H9 (cell line): ENCODE results near the gene RWDD2A. TPM values are rescaled to one million over a fixed set of nuclear protein-coding genes. Genes with fewer than 3 reads are reported as not detected.

Experiments
- DNase-seq: peaks from one replicate; pipeline ENCODE4 v3.0.0-alpha.2; 2017
- H2AFZ ChIP-seq: one replicate; pipeline ENCODE4 v1.6.1; 2013; ENCODE audit warnings: mild to moderate bottlenecking, low read length, control low read depth, moderate library complexity
- H2AK5ac ChIP-seq: 2 replicates; pipeline ENCODE4 v1.6.1; 2013; ENCODE audit warnings: low read length, control low read depth, mixed read lengths; ENCODE audit not compliant: insufficient read length
- H2BK120ac ChIP-seq: one replicate; pipeline ENCODE4 v1.6.1; 2013; ENCODE audit warnings: low read depth, mild to moderate bottlenecking, low read length, control low read depth, inconsistent platforms; ENCODE audit not compliant: poor library complexity, severe bottlenecking
- H2BK12ac ChIP-seq: 2 replicates; pipeline ENCODE4 v1.6.1; 2013; ENCODE audit warnings: low read length, control low read depth, mixed read lengths, low read depth; ENCODE audit not compliant: insufficient read length
- H2BK15ac ChIP-seq: 2 replicates; pipeline ENCODE4 v1.6.1; 2013; ENCODE audit warnings: low read depth, low read length, control low read depth
- H2BK20ac ChIP-seq: one replicate; pipeline ENCODE4 v1.6.1; 2013; ENCODE audit warnings: low read depth, mild to moderate bottlenecking, low read length, control low read depth, inconsistent platforms; ENCODE audit not compliant: poor library complexity, severe bottlenecking
- H2BK5ac ChIP-seq: 2 replicates; pipeline ENCODE4 v1.6.1; 2013; ENCODE audit warnings: low read length, control low read depth, mixed read lengths; ENCODE audit not compliant: insufficient read length
- H3K14ac ChIP-seq: 2 replicates; pipeline ENCODE4 v1.6.1; 2013; ENCODE audit warnings: low read length, control low read depth; ENCODE audit not compliant: insufficient read depth
- H3K18ac ChIP-seq: 2 replicates; pipeline ENCODE4 v1.6.1; 2013; ENCODE audit warnings: low read depth, mild to moderate bottlenecking, mixed read lengths, low read length, control low read depth; ENCODE audit not compliant: insufficient read length
- H3K23ac ChIP-seq: 2 replicates; pipeline ENCODE4 v1.6.1; 2013; ENCODE audit warnings: low read length, control low read depth, mixed read lengths, low read depth; ENCODE audit not compliant: insufficient read length
- H3K23me2 ChIP-seq: 2 replicates; pipeline ENCODE4 v1.6.1; 2013; ENCODE audit warnings: low read depth, mild to moderate bottlenecking, mixed read lengths, low read length, control low read depth; ENCODE audit not compliant: insufficient read length, poor library complexity, severe bottlenecking
- H3K27ac ChIP-seq: 2 replicates; pipeline ENCODE4 v1.5.1; 2013; ENCODE audit warnings: low read length, control low read depth, mixed read lengths, low read depth; ENCODE audit not compliant: insufficient read length
- H3K27me3 ChIP-seq: 2 replicates; pipeline ENCODE4 v1.6.1; 2013; ENCODE audit warnings: low read length, control low read depth, inconsistent platforms; ENCODE audit not compliant: insufficient read depth
- H3K4ac ChIP-seq: 2 replicates; pipeline ENCODE4 v1.6.1; 2013; ENCODE audit warnings: low read depth, mild to moderate bottlenecking, control low read depth, inconsistent platforms, low read length, moderate library complexity
- H3K4me1 ChIP-seq: 2 replicates; pipeline ENCODE4 v1.6.1; 2013; ENCODE audit warnings: low read length, control low read depth, inconsistent platforms; ENCODE audit not compliant: insufficient read depth
- H3K4me2 ChIP-seq: 2 replicates; pipeline ENCODE4 v1.6.1; 2013; ENCODE audit warnings: low read length, control low read depth, mixed read lengths; ENCODE audit not compliant: insufficient read length, insufficient read depth
- H3K56ac ChIP-seq: 2 replicates; pipeline ENCODE4 v1.6.1; 2013; ENCODE audit warnings: low read depth, mild to moderate bottlenecking, mixed read lengths, low read length, control low read depth; ENCODE audit not compliant: insufficient read length
- H3K79me1 ChIP-seq: 2 replicates; pipeline ENCODE4 v1.6.1; 2013; ENCODE audit warnings: low read depth, mild to moderate bottlenecking, moderate library complexity, low read length, control low read depth, inconsistent platforms; ENCODE audit not compliant: insufficient read depth, poor library complexity, severe bottlenecking
- H3K79me2 ChIP-seq: 2 replicates; pipeline ENCODE4 v1.6.1; 2013; ENCODE audit warnings: low read length, control low read depth, inconsistent platforms; ENCODE audit not compliant: insufficient read depth
- H3K9ac ChIP-seq: 2 replicates; pipeline ENCODE4 v1.6.1; 2013; ENCODE audit warnings: low read length, control low read depth, mixed read lengths; ENCODE audit not compliant: insufficient read length; ENCODE audit errors: extremely low read depth
- H3K9me3 ChIP-seq: one replicate; pipeline ENCODE4 v1.6.1; 2013; ENCODE audit warnings: low read depth, low read length, inconsistent platforms; ENCODE audit not compliant: control insufficient read depth
- H3T11ph ChIP-seq: one replicate; pipeline ENCODE4 v1.6.1; 2013; ENCODE audit warnings: mild to moderate bottlenecking, low read length, control low read depth, inconsistent platforms
- H4K20me1 ChIP-seq: one replicate; pipeline ENCODE4 v1.6.1; 2013; ENCODE audit not compliant: control insufficient read depth, insufficient read length, insufficient read depth
- H4K5ac ChIP-seq: 2 replicates; pipeline ENCODE4 v1.6.1; 2013; ENCODE audit warnings: low read depth, mild to moderate bottlenecking, mixed read lengths, low read length, control low read depth; ENCODE audit not compliant: insufficient read length
- H4K8ac ChIP-seq: replicated peaks from 2 replicates; pipeline ENCODE4 v1.6.1; 2013; ENCODE audit warnings: low read length, control low read depth, mixed read lengths, low read depth; ENCODE audit not compliant: insufficient read length
- H4K91ac ChIP-seq: 2 replicates; pipeline ENCODE4 v1.6.1; 2013; ENCODE audit warnings: low read depth, mild to moderate bottlenecking, moderate library complexity, mixed read lengths, low read length, control low read depth; ENCODE audit not compliant: insufficient read length
- H3K27ac Mint-ChIP-seq, 3 experiments: 2 replicates in 2 of 3; 3 replicates in 1 of 3; pipeline ENCODE4 v1.8.0; 2020 to 2021; ENCODE audit warnings: mixed read lengths in 3 of 3, mild to moderate bottlenecking in 1 of 3, moderate library complexity in 1 of 3
- H3K27me3 Mint-ChIP-seq: 2 replicates; pipeline ENCODE4 v1.8.0; 2021; ENCODE audit warnings: low read depth, mild to moderate bottlenecking, moderate library complexity, mixed read lengths
- H3K36me3 Mint-ChIP-seq, 3 experiments: 2 replicates in 2 of 3; 3 replicates in 1 of 3; pipeline ENCODE4 v1.8.0; 2020 to 2021; ENCODE audit warnings: low read depth in 3 of 3, mixed read lengths in 3 of 3; ENCODE audit not compliant: insufficient read depth in 1 of 3
- H3K4me1 Mint-ChIP-seq, 2 experiments: 2 replicates each; pipeline ENCODE4 v1.8.0; 2020; ENCODE audit warnings: mixed read lengths in 2 of 2
- H3K4me3 Mint-ChIP-seq, 2 experiments: 2 replicates in 1 of 2; 3 replicates in 1 of 2; pipeline ENCODE4 v1.8.0; 2020 to 2021; ENCODE audit warnings: mild to moderate bottlenecking in 2 of 2, mixed read lengths in 2 of 2, moderate library complexity in 1 of 2
- H3K9me3 Mint-ChIP-seq, 2 experiments: 2 replicates in 1 of 2; 3 replicates in 1 of 2; pipeline ENCODE4 v1.8.0; 2020; ENCODE audit warnings: mild to moderate bottlenecking in 2 of 2, mixed read lengths in 2 of 2, moderate library complexity in 1 of 2
- CTCF ChIP-seq: fragments of 200-600 bp; sonication (generic); conservative IDR thresholded peaks from 3 replicates; pipeline ENCODE4 v1.8.0; 2021; ENCODE audit warnings: antibody characterized with exemption, mild to moderate bottlenecking
- WGBS: extraction: QIAGEN DNeasy Blood & Tissue Kit; methylation state at CpG from one replicate; pipeline ENCODE4 v1.1.7; 2013; ENCODE audit warnings: missing lambda C conversion rate, low lambda C conversion rate, mixed read lengths; ENCODE audit not compliant: insufficient read length; ENCODE audit errors: extremely low coverage; 5-methylcytosine and 5-hydroxymethylcytosine counted together
- total RNA-seq: library from RNA; stranded (reverse); gene quantifications from 2 replicates; pipeline ENCODE4 v1.2.1, GENCODE V29; 2021

RWDD2A gene
- total RNA-seq, 1 experiment from 2014 or later, result 3.2 TPM

- Histone ChIP-seq H4K20me1 (no peaks in the 10 kb centered on the region), H3K79me1 (no peaks in the 10 kb centered on the region), H3K27me3 (no peaks in the 10 kb centered on the region; the same call in 1 of the 2 replicates), H3K14ac (no peak overlapping the region), H2BK20ac (no peak overlapping the region), H2BK5ac (no peak overlapping the region), H2BK120ac (no peak overlapping the region), H3K9ac (no peak overlapping the region), H3K18ac (no peak overlapping the region), H3K4ac (no peak overlapping the region), H3K56ac (no peak overlapping the region), H3K9me3 (no peaks in the 10 kb centered on the region), H3K27ac (no peak overlapping the region), H3K23ac (no peak overlapping the region), H3K4me1 (no peaks in the 10 kb centered on the region), H4K5ac (no peak overlapping the region), H2AFZ (no peak overlapping the region), H3K79me2 (no peaks in the 10 kb centered on the region), H2AK5ac (no peak overlapping the region), H4K91ac (no peak overlapping the region), H3T11ph (no peak overlapping the region), H2BK12ac (no peak overlapping the region), H2BK15ac (no peak overlapping the region), H4K8ac (no peak overlapping the region), H3K23me2 (no peaks in the 10 kb centered on the region), H3K4me2 (no peak overlapping the region)
- no peak overlapping the region for H3K4me3 Mint-ChIP-seq
- no peaks in the 10 kb centered on the region for H3K9me3 Mint-ChIP-seq
- DNase-seq, result no peak
- no peaks in the 10 kb centered on the region; a peak in 1 of 4 replicates for H3K4me1 Mint-ChIP-seq
- WGBS, result no CpG with 5 or more reads among the region's 4 CpGs
- H3K36me3 Mint-ChIP-seq, result peaks cover 4 to 36% (median 15%) of the 10 kb centered on the region in 3 experiments; a peak in 5 of 7 replicates
- no peak overlapping the region for H3K27ac Mint-ChIP-seq
- TF ChIP-seq CTCF, result no peak
- no peaks in the 10 kb centered on the region for H3K27me3 Mint-ChIP-seq
Measured at GRCh38 chr6:83153883-83154521, 39.2 kb upstream of the RWDD2A start.
